Spleen (tissue), 7 donors: Measurements from ENCODE around the gene ANKDD1A.

ENCODE experiments used
- POLR2A ChIP-seq, 3 donors: fragments of 450-650 bp; IDR thresholded peaks; one replicate each; pipeline ENCODE4 v1.5.1; 2017; ENCODE audit warnings: antibody characterized with exemption in 3 of 3, mild to moderate bottlenecking in 1 of 3
- TF ChIP-seq, protein P1 (sequence below), 11 experiments: fragments of 200-600 bp in 7 of 11; fragments of 450-650 bp in 4 of 11; sonication (generic) in 4 of 11; IDR thresholded peaks in 8 of 11; conservative IDR thresholded peaks in 3 of 11; 1 replicate in 7 of 11; 2 replicates in 4 of 11; pipeline versions ENCODE4 v1.4.0 to v1.8.0; 2016 to 2021; ENCODE audit warnings: antibody characterized with exemption in 11 of 11, inconsistent platforms in 4 of 11, mild to moderate bottlenecking in 1 of 11
- donor health status: DM: no; HTN: no; CAD: no; lungs with moderate emphysema.
- donor health status: DM: no; HTN: no; CAD: no.
- donor health status: DM: no; HTN: no; CAD: no.

DNA sequence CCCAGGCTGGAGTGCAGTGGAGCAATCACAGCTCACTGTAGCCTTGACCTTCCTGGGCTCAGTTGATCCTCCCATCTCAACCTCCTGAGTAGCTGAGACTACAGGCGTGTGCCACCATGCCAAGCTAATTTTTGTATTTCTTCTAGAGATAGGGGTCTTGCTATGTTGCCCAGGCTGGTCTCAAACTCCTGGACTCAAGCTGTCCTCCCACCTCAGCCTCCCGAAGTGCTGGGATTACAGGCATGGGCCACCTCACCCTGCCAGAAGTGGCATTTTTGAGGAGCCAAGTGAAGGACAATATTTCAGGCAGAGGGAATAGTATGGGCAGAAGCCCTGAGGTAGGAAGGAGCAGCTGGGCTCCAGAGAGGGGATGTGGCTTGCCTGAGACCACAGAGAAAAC is 4.7 kb downstream of the ANKDD1A start:
- TF ChIP-seq, protein P1, sequence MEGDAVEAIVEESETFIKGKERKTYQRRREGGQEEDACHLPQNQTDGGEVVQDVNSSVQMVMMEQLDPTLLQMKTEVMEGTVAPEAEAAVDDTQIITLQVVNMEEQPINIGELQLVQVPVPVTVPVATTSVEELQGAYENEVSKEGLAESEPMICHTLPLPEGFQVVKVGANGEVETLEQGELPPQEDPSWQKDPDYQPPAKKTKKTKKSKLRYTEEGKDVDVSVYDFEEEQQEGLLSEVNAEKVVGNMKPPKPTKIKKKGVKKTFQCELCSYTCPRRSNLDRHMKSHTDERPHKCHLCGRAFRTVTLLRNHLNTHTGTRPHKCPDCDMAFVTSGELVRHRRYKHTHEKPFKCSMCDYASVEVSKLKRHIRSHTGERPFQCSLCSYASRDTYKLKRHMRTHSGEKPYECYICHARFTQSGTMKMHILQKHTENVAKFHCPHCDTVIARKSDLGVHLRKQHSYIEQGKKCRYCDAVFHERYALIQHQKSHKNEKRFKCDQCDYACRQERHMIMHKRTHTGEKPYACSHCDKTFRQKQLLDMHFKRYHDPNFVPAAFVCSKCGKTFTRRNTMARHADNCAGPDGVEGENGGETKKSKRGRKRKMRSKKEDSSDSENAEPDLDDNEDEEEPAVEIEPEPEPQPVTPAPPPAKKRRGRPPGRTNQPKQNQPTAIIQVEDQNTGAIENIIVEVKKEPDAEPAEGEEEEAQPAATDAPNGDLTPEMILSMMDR (IDR thresholded peaks at IDR 0.05 in 8 of 11, conservative IDR thresholded peaks at IDR 0.05 in 3 of 11) = no peak
- TF ChIP-seq POLR2A (IDR thresholded peaks at IDR 0.05) = no peak
